ENCODE measurements around the gene CDC73.

GRCh38 chr1:193281894-193282293 is 160.1 kb downstream of the CDC73 start:
- no peak for TF ChIP-seq FOXK1 (CRISPR knock-in tag; IDR thresholded peaks at IDR 0.05; ENCODE audit: borderline replicate concordance)
- no peak for TF ChIP-seq CTCF (IDR thresholded peaks at IDR 0.05 in 2 of 3, conservative IDR thresholded peaks at IDR 0.05 in 1 of 3; ENCODE audit: insufficient read depth in 2 of 3, low read depth in 1 of 3, low read length in 3 of 3)
- no peak for TF ChIP-seq ATF7 (IDR thresholded peaks at IDR 0.05)
- TF ChIP-seq SNIP1 (IDR thresholded peaks at IDR 0.05; ENCODE audit: low read depth): no peak
- TF ChIP-seq CBFA2T3 (IDR thresholded peaks at IDR 0.05): no peak
- no peak for TF ChIP-seq ZNF24 (IDR thresholded peaks at IDR 0.05)
- TF ChIP-seq ZBED1 (IDR thresholded peaks at IDR 0.05): no peak
- no peak for TF ChIP-seq ZNF512 (tag; IDR thresholded peaks at IDR 0.05)
- TF ChIP-seq IRF1 (CRISPR knock-in tag; IDR thresholded peaks at IDR 0.05; ENCODE audit: borderline replicate concordance): no peak
- no peak for TF ChIP-seq NR1H2 (CRISPR knock-in tag; IDR thresholded peaks at IDR 0.05)
- no peak for TF ChIP-seq ZNF583 (CRISPR knock-in tag; IDR thresholded peaks at IDR 0.05)
- TF ChIP-seq EGR1 (conservative IDR thresholded peaks at IDR 0.05): no peak
